GM21619 (cell line): ENCODE results near the gene RAB12.
"Not testable (repeated sequence)": the region's sequence is repeated elsewhere in the genome, so short reads cannot be mapped to it uniquely, and the experiment has no call there.

Experiments
- ATAC-seq: cut with Tn5 transposase; IDR thresholded peaks from one replicate; pipeline ENCODE4 v1.9.1; 2021; ENCODE audit not compliant: unreplicated experiment

Gene RAB12

DNA sequence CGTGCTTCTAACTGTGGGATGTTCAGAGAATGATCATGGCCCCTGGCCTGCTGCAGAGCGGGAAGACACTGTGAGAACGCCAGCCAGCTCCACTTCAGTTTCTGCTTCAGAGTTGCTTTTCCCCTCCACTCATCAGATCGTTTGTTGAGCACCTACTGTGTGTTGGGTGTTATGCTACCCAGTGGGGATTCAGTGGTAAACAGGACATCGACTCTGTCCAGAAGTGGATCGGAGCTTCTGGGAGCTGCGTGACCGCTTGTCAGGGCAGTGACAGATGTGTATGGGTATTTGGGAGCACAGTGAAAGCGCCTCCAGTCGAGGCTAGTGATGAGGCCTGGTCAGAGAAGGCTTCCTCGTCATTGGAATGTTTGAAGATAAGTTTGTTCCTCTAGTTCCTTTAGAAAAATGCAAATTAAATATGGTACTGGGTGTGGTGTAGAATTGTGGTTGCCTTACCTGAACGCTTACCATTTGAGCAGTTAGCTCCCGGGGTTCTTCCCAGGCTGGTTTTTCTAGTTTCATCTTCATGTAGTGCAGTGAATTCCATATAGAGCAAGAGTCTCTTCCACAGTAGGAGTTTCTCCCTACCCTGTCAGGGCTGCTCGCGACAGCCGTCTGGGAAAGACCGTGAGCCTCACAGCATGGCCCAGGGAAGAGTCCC is 2.8 kb downstream of the RAB12 start:
- ATAC-seq, result no peak

DNA sequence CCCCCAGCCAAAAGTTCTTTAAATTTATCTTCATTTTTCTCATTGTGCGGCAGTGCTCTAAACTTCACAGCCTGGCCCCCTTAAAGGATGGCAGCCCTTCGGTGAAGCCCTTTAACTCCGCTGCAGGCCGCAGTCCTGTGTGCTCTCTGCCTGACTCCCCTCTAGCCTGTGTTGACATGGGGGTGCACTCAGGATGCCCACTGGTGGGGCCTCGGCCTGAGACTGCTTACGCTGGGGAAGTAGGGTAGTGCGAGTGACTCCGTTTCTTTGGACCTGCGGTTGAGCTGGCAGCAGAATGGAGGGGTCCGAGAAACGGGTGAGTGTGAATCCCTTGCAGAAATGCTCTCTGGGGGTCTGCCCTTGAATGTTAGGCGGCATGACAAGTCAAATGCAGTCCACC is 5.6 kb downstream of the RAB12 start:
- ATAC-seq, result no peak

DNA sequence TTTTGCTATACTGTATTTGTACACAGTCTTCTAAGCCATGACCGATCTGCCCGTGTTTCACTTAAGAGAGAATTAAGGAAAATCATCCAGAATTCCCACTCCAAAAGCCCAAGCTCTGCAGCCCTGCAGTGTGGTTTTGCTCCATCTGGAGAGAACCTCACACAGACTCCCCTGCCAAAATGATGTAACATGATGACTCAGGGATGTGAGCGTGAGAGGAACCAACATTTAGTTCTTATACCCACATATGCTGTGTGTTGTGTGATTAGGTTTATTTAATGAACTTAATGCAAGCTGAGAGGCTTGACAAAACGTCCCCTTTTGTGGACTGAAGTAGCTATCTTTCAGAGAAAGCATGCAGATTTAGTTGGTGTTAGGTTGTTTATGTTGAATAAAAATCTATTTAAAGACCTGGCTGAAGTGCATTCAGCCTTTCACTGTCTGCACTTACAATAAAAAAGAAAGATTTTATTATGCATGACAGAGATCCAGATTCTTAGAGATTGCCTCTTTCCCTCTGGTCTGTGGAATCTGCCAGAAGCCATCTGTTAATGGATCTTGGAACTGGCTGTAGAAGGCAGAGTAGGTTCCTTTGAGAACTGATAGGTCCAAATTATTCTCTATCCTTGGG is 6.3 kb downstream of the RAB12 start:
- no peak for ATAC-seq

DNA sequence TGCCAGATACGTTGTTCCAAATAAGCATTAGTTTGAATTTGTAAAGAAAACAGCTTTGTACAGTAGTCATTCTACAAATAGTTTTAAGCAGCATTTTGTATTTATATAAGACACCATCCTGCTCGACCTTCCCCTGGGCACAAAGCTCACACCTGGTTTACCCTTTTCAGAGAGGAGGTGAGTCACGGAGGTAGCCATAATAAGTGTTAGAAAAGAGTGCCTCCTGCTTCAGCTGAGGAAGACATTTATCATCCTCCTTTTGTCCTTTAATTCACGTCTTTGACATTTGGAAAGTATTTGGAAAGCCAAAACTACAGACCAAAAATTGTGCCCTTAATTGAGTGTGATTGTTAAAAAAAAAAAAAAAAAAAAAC is 6.8 kb downstream of the RAB12 start:
- no peak for ATAC-seq

DNA sequence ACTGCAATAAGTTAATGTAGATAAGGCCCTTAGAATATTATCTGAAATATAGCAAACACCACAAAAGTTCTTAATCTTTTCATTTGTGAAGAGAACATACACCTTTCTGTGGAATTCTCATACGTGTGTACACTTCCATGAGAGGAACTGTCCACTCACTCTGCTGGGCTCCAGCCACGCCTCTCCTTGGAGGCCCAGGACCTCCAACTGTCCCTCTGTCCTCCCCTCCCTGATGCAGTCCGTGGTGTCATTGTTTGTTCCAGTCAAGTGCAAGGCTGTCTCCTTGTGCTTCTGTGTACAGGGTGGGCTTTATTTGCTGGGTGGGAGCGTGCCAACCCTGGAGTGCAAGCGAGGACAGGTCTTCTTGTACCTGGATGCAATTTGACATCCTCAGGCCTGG is 8.7 kb downstream of the RAB12 start:
- ATAC-seq, result no peak

DNA sequence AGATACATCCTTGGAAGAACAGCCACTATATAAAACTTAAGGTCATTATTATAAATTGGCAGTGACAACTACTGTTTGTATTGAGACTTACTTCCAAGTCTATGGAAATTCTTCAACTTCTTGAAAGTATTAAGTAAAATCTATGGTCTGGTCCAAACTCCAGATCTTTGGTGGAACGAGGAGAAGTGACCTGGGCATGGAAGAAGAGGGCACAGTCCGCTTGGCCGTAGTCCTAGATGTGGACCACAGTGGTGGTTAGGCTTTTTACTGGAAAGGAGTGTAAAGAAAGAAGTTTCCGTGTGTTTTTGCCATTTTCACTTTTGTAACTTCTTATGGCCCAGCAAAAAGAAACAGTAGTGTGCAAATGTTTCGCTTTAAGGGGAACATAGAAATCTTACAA is 9.8 kb downstream of the RAB12 start:
- no peak for ATAC-seq

DNA sequence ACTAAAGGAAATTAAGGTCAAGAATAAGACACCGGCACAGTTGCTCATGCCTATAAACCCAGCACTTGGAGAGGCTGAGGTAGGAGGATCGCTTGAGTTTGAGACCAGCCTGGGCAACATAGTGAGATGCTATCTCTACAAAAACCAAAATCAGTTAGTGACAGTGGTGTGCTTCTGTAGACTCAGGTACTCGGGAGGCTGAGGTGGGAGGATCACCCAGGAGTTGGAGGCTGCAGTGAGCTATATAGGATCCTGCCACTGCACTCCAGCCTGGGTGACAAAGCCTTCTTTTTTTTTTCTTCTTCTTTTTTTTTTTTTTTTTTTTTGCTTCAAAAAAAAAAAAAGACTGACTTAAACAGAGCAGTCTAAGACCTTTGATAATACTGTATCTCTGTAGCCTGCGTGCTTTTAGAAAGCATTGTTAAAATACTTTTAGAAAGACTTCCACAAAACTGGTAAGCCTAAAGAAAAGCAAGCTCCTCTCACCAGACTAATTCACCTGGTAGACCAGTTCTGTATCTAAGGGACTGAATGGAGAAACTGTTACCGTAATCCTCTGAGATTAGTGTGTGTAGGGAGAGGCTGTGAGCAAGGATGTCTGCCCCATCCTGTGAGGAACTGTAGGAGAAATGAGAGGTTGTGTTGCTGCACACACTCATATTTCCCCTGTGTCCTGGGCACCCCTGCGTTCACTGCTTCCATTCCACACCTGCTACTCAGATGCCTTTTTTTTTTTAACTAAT is 10.8 kb downstream of the RAB12 start:
- no peak for ATAC-seq

DNA sequence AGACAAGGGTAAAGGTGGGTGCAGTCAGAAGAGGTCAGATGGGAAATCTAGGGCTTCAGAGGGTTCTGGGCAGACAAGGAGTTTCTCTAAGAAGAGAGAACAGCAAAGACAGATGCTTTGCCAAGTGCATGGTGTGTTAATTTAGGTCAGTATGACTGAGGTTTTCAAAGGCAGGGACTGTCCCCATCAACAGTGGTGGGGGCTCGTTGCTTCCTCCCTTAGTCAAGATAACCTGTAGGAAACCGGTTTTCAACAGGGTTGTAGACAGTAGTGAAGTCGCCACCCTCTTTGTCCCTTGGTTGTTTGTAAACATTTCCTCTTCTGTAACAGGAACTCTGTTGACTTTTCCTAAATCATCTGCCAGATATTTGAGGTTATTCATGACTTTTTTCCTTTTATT is 11.6 kb downstream of the RAB12 start:
- ATAC-seq, result no peak

DNA sequence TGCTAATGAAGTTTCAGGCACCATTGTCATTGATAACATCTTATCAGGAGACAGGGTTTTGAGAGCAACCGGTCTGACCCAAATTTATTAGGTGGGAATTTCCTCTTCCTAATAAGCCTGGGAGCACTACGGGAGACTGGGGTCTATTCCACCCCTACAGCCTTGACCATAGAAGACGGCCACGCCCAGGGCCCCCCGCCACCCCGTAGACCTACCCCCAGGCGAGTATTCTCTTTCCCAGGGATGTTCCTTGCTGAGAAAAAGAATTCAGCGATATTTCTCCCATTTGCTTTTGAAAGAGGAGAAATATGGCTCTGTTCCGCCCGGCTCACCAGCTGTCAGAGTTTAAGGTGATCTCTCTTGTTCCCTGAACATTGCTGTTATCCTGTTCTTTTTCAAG is 13.4 kb downstream of the RAB12 start:
- not testable (repeated sequence) for ATAC-seq

DNA sequence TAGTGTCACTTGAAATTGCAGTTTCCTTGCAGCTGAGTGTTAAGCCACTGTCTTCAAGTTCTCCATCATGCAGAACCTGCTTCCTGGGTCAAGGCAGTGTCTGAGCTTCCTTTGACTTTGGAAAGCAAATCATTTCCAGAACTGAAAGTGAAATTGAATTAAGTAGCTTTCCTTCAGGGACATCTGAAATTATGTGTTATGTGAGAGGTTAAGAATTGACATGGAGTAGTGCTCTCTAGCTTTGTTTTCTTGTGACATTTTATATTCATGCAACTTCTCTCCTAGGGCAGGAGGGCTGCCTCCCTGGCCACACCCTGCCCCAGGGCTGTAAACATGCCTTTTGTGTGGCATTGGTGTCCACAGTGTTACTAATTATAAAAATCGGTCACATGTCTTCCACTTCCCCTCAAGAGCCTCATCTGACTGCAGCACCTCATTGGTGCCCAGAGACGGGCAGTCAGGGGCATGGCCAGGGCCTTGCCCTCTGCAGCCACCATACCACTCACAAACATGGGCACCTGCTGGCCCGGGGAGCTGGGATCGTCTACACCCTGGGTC is 14.4 kb downstream of the RAB12 start:
- peak; percentile 81 for ATAC-seq

DNA sequence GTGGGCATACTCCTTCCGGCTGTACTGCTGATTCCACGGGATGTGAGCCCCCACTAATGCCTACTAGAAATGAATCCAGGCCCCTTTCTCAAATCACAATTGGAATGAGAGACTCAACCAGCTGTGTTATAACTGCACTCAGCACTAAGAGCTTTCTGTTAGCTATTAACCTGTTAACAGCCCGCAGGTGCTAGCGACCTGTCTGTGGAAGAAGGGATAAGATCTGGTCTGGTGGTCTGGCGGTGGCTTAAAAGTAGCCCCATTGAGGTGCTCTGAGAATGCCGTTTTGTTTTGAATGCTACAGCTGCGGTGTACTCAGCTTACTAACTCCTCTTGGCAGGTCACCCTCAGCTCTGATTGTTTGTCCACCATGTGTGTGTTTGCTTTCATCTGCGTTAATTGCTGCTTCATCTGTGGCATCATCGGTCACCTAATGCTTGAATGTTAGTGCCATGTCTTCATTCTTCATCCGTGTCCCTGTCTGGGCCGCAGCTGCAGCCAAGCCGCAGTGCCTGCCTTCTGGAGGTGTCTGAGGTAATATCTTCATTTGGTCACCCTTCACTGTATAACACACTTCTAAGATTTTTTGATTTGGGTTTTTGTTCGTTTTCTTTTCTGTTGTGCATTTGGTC is 16.3 kb downstream of the RAB12 start:
- no peak for ATAC-seq

DNA sequence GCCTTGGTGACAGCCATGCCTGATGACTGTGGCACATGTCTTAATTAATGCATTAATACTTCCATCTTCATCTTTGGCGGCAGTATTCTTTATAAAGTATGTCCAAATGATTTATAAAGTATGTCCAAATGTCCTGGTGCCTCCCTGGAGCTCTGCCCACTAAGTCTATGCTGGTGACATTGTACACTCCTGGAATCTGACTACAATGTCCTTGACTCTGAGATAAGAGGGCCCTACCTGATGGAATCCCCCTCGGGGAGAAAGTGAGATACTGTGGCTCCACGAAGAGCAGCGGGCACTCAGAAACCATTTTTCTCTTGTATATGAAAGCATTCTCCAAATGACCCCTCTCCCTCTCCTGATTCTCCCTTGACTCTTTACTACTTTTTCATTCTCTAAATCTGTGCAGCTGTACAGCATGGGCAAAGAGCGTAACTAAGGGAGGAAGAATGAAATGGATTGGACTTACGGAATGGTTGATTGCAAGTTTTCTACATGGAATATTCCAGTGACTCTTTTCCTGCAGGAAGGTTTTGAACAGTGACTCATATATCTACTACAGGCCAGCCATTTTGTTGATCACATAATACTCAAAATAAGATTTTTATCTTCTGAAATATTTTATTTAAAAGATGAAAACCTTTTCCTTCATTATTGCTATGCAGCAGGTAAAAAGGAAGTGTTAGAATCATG is 17.3 kb downstream of the RAB12 start:
- no peak for ATAC-seq

DNA sequence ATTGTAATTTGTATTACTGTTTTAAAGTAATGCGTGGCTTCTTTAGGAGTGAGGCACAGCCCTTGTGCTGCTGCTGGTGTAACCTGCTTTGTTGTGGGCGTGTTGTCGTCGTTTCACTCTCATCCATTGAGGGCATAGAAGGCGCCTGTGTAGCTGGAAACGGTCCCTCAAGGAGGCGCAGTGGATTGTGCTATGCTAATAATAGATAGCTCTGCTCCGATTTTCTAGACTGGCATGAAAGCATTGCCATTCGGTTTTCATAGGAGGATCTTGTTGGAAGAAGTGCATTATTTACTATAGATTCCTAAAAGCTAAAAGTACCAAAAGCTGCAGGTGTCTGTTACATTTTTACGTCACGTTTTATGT is 17.9 kb downstream of the RAB12 start:
- ATAC-seq, result no peak

DNA sequence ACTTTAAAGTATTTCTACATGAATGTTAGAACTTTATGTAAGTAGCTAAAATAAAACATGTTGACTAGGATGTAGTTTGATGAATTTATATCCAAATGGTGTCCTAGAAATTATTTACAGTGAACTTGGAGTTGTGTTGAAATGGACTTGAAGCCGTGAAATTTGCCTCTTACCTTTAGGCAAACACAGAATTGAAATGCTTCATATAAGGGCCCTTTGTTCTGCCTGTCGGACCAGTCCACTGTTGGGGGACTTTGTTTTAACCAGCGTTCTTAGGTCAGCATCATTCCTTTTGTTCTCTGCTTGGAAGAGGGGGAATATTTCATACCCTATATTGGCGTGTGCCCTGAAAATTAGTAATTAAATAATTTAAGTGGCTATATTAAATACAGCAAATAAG is 18.3 kb downstream of the RAB12 start:
- no peak for ATAC-seq

DNA sequence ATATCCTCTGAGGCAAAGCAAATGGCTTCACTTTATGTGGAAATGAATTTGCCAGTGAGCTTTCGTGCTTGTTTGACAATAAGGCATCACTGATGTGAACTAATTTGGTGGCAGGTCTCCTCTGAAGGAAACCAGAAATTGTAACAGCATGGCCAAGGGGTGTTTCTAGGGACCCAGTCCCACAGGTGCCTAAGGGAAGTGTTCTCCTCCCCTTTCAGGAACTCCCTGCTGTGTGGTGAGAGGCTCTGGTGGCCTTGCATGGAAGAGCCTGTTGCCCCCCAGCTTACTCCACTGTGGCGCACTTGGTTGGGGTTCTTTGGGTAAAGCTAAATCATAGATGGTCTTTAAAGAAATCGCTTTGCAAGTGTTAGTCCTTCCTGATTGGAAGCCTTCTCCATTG is 20.4 kb downstream of the RAB12 start:
- ATAC-seq, result no peak

DNA sequence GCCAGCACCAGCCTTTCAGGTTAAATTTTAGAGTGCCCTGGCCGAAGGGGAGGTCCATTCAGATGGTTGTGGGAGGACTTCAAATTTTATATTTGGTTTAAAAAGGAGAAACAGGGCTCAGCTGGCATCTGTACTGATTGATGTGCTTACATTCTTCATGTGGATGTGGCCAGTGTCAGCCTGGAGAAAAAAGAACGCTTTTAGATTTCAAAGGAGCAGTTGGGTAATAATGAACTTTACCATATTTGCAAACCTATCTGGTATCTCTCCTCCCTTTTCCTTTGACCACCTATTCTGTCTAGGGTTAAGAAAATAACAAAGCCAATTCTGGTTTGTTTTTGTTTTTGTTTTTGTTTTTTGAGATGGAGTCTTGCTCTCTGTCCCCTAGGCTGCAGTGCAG is 21.3 kb downstream of the RAB12 start:
- ATAC-seq, result no peak

DNA sequence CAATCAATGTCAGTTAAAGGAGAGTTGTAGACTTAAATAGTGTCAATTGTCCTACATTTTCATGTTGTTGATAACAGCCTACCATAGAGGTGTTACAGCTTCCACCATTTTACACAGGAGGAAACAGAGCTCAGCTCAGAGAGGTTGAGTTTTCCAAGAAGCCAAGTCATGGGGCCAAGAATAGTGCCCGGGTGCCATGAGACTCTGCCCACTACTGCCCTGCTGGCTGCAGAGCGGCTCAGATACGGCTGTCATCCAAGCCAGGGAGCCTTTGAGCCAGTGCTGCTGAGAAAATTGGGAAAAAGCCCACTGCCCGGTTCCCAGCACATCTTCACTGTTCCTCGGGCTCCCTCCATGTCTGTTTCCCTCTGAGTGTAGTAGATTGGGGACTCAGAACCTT is 22.0 kb downstream of the RAB12 start:
- ATAC-seq, result no peak

DNA sequence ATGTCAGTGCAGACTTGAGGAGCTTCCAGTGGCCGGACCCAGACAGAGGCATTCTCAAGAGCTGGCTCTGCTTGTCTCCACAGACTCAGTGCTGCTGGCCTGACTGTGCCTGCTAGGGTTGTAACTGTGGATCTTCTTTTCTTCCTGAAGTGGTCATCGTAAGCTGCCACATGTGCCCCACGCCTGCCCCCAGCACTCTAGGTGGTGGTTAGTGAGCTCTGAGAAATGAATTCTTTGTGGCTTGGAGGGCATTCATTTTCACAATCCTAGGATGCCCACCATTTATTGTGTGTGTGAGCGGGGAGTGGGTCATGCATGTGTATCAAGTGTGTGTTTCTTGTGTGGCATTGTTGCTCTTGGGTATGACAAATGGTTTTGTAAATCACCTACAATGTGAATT is 23.1 kb downstream of the RAB12 start:
- ATAC-seq, result no peak

DNA sequence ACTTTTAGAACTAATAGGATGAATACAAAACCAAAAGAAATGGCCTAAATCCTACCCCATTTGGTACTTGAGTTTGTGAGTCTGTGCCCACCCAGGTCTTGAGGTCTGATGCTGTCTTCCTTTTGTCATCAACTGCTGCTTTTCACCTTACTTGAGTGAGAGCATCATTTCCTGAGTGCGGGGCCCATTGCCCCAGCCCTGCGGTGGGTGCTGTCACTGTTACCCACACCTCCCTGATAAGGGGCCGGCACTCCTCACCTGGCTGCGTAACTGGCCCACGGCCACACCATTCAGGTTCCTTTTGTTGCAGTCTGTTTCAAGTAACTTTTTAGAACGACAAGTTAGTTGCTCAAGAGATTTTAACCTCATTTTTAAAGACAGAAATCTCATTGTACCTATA is 25.3 kb downstream of the RAB12 start:
- ATAC-seq, result no peak

DNA sequence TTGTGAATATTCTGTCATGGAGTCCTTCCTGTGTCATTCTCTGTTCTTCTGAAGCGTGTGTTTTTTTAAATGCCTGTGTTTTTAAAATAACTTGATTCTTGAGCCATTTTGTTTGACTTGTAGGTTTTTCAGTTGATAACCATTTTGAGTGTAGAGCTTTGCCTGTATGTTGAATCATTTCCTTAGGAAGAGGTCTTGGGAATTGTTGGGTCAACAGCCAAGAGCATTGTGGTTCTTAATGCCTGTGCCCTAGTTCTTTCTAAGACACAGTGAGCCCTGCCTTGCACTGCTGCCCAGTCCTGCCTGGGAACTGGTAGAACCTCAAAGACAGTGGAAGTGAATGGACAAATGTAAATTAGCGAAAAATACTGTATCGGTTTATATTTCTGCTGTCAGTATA is 25.9 kb downstream of the RAB12 start:
- ATAC-seq, result no peak

DNA sequence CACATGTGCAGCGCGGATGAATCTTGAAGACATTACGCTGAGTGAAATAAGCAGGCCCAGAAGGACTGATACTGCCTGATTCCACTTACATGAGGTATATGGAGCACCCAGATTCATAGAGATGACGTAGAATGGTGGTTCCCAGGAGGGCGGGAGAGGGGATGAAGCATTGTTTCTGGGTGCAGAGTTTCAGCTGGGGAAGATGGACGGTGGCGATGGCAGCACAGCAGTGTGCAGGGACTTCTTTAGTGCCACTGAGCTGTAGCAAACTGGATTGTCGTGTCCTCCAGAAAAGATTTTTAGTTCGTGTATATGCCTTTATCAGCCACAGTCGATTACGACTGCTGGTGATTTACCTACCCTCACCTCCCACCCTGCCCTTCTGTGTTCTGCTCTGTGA is 30.5 kb downstream of the RAB12 start:
- no peak for ATAC-seq
